Esophagus squamous epithelium (tissue), 5 donors: ENCODE results near the gene GNAT3. TPM values are rescaled to one million over a fixed set of nuclear protein-coding genes. Genes with fewer than 3 reads are reported as not detected.

Source experiments
- DNase-seq: peaks from one replicate; lab custom pipeline; 2025; lab: John Stamatoyannopoulos, UW
- H3K27ac ChIP-seq, 4 donors: fragments of 200-600 bp; sonication (generic); one replicate each; pipeline ENCODE4 v1.5.1; 2016 to 2019; ENCODE audit warnings: mild to moderate bottlenecking in 1 of 4
- H3K27me3 ChIP-seq, 4 donors: fragments of 200-600 bp; sonication (generic); 1 replicate in 3 of 4; 2 replicates in 1 of 4; pipeline versions ENCODE4 v1.5.1 to v1.6.0; 2017 to 2021; ENCODE audit warnings: antibody characterized with exemption in 1 of 4
- H3K36me3 ChIP-seq, 3 donors: fragments of 200-600 bp; sonication (generic); one replicate each; pipeline ENCODE4 v1.5.1; 2016 to 2019
- H3K4me1 ChIP-seq, 3 donors: fragments of 200-600 bp; sonication (generic); one replicate each; pipeline ENCODE4 v1.5.1; 2017 to 2019
- H3K4me3 ChIP-seq, 4 donors: fragments of 200-600 bp; sonication (generic); 1 replicate in 3 of 4; 2 replicates in 1 of 4; pipeline ENCODE4 v1.5.1; 2016 to 2019; ENCODE audit warnings: mild to moderate bottlenecking in 2 of 4, moderate library complexity in 1 of 4
- H3K9me3 ChIP-seq, 3 donors: fragments of 200-600 bp; sonication (generic); one replicate each; pipeline ENCODE4 v1.5.1; 2016 to 2019
- POLR2A ChIP-seq, 4 donors: fragments of 450-650 bp; IDR thresholded peaks; one replicate each; pipeline ENCODE4 v1.6.1; 2017; ENCODE audit warnings: antibody characterized with exemption in 4 of 4, mild to moderate bottlenecking in 4 of 4, moderate library complexity in 3 of 4
- WGBS, 2 donors: methylation state at CpG; one replicate each; pipeline ENCODE4 v1.1.5; 2018; 5-methylcytosine and 5-hydroxymethylcytosine counted together
- intact Hi-C: fragments of 100-400 bp; cut with DNase I; formaldehyde crosslinking; loops from one replicate; pipeline ENCODE4 v1.15.0; 2022
- total RNA-seq, 4 donors: library from RNA; depleted of rRNA; stranded (reverse); fragments of >200 nt; gene quantifications; one replicate each; pipeline ENCODE4 v1.1.0, GENCODE V29; 2016
- TF ChIP-seq, protein P1 (sequence below), 6 experiments: fragments of 450-650 bp in 4 of 6; fragments of 200-600 bp in 2 of 6; sonication (generic) in 2 of 6; IDR thresholded peaks; one replicate each; pipeline ENCODE4 v1.5.1; 2016 to 2019; ENCODE audit warnings: antibody characterized with exemption in 6 of 6, mild to moderate bottlenecking in 4 of 6, moderate library complexity in 4 of 6
- donor health status: DM: yes; HTN: yes; CAD: no.

Gene GNAT3
- total RNA-seq, 4 donors from 2014 or later, result not detected

DNA sequence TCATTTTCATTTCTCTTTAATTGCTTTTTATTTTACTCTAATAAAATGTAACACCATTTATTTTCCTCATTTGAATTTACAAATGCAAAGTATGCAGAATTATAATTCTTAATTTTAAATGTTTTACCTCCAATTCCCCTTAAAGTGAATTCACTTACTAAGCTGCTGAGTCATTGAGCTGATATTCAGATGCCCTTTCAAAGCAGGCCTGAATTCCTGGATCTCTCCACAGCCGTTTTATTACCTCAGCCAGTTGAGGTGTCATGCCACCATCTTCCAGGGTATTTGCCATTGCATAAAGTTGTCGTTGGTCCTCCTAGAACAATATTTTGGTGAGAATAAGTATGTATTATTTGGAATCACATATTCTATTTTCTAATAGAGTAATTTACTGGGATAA is 33.2 kb downstream of the GNAT3 start:
- no peaks in the 10 kb centered on the region for H3K36me3 ChIP-seq
- H3K27ac ChIP-seq, result no peak overlapping the region
- no peaks in the 10 kb centered on the region for H3K9me3 ChIP-seq
- WGBS, 2 donors, result 47 to 49% methylated on average over 2 of the region's 2 CpGs
- DNase-seq, result no peak
- no peak overlapping the region for H3K4me3 ChIP-seq
- H3K27me3 ChIP-seq, result no peaks in the 10 kb centered on the region
- no peak for TF ChIP-seq POLR2A (IDR thresholded peaks at IDR 0.05)
- TF ChIP-seq, protein P1, sequence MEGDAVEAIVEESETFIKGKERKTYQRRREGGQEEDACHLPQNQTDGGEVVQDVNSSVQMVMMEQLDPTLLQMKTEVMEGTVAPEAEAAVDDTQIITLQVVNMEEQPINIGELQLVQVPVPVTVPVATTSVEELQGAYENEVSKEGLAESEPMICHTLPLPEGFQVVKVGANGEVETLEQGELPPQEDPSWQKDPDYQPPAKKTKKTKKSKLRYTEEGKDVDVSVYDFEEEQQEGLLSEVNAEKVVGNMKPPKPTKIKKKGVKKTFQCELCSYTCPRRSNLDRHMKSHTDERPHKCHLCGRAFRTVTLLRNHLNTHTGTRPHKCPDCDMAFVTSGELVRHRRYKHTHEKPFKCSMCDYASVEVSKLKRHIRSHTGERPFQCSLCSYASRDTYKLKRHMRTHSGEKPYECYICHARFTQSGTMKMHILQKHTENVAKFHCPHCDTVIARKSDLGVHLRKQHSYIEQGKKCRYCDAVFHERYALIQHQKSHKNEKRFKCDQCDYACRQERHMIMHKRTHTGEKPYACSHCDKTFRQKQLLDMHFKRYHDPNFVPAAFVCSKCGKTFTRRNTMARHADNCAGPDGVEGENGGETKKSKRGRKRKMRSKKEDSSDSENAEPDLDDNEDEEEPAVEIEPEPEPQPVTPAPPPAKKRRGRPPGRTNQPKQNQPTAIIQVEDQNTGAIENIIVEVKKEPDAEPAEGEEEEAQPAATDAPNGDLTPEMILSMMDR (IDR thresholded peaks at IDR 0.05), result no peak
- intact Hi-C loops, result no loop called here
- peaks cover 0 to 13% (median 6%) of the 10 kb centered on the region in 3 donors for H3K4me1 ChIP-seq

DNA sequence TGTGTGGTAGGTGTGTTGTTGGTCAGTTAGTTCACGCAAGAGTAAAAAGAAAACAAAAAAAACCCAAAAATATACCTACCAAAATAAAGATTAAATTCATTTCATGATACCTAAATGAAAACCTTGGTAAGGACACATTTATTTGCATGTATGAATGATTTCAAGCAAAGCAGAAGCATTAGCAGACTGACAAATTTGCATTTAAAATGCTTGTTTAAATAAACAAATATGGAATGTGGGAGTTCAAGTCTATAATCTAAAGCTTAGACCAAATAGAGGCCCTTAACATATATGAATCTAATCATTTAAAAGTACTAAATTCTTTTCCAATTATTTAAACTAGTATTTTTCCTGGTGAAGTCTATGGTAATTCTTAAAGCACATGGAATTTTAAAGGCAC is 35.8 kb downstream of the GNAT3 start:
- WGBS, 2 donors, result 83 to 92% methylated on average over 1 of the region's 1 CpG
- Histone ChIP-seq H3K9me3 (no peaks in the 10 kb centered on the region), H3K27ac (no peak overlapping the region), H3K27me3 (no peaks in the 10 kb centered on the region), H3K36me3 (no peaks in the 10 kb centered on the region), H3K4me1 (peaks cover 0 to under 1% (median under 1%) of the 10 kb centered on the region in 3 donors), H3K4me3 (no peak overlapping the region)
- intact Hi-C loops, result no loop called here
- no peak for DNase-seq
- TF ChIP-seq, protein P1 (IDR thresholded peaks at IDR 0.05), result no peak
- TF ChIP-seq POLR2A (IDR thresholded peaks at IDR 0.05), result no peak

DNA sequence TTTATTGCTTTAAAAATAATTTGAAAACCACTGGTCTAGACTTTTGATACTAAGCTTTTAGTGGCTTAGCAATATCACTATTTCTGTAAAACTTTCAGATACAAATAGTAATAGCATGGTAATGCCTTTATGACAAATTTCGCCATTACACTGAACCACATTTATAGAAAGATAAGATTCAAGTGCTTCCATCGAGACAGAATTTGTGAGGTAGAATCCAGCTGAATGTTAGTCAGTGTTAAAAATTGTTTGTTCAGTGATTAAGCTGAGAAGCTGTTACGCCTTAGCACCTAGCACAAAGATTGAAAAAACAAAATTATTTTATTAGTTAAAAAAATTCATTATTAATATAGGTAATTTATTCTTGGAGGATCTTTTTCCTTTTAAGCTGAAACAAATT is 36.5 kb downstream of the GNAT3 start:
- no peak overlapping the region for H3K27ac ChIP-seq
- 69 to 86% methylated on average over 3 of the region's 3 CpGs for WGBS, 2 donors
- H3K36me3 ChIP-seq, result no peaks in the 10 kb centered on the region
- intact Hi-C loops, result no loop called here
- H3K9me3 ChIP-seq, result no peaks in the 10 kb centered on the region
- H3K4me3 ChIP-seq, result no peak overlapping the region
- H3K27me3 ChIP-seq, result no peaks in the 10 kb centered on the region
- TF ChIP-seq, protein P1 (IDR thresholded peaks at IDR 0.05), result no peak
- no peak for DNase-seq
- no peaks in the 10 kb centered on the region for H3K4me1 ChIP-seq

DNA sequence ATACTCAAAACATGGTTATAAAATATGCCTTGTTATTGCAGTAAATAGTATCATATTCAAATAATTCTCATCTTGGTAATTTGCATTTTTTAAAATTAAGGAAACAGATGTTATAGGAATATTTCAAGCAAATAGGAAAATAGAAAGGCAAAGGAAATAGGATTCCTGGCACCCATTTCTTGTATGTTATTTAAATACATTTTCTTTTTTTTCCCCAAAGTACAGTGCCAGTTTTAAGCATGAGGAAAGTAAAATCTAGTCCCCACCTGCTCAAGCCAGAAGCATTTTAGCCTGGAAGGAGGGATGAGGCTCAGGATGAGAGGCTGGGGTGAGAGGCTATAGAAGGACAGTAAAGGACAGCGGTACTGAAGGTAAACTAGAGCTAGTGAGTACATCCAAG is 38.1 kb downstream of the GNAT3 start:
- WGBS, 2 donors, result 100% methylated on average over 1 of the region's 1 CpG
- no peak overlapping the region for H3K27ac ChIP-seq
- intact Hi-C loops, result no loop called here
- H3K27me3 ChIP-seq, result no peaks in the 10 kb centered on the region
- no peak for DNase-seq
- no peaks in the 10 kb centered on the region for H3K9me3 ChIP-seq
- TF ChIP-seq, protein P1 (IDR thresholded peaks at IDR 0.05), result no peak
- TF ChIP-seq POLR2A (IDR thresholded peaks at IDR 0.05), result no peak
- no peaks in the 10 kb centered on the region for H3K4me1 ChIP-seq
- H3K4me3 ChIP-seq, result no peak overlapping the region
- no peaks in the 10 kb centered on the region for H3K36me3 ChIP-seq

DNA sequence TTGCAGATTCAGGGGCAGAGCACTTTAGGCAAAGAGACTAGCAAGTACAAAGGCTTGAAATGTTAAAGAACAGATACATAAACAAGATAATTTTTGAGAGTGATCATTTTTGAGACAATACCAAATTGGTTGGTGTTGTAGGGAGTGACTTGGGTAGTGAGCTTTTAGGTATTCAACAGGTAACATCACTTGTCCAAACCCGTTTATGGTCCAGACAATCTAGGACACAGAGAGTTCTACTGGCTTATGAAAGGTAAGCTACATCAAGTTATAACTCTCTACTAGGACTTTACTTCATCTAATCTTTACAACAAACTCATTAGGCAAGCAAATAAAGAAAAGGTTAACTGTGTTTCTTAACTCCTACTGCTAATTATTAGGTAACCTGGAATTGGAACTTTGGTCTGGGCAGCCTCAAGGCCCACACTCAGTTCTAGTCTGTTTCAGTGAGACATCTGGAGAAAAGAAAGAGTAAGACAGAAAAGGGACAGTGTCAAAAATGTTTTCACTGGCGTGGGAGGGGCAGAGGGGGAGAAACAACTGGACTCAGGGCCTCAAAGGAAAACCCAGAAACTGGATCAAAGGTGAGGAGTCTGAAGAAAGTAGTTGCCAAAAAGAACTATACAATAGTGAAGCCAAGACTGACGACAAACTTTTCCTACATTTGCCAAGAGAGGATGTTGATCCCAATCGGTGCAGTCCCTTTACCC is 39.2 kb downstream of the GNAT3 start:
- TF ChIP-seq POLR2A (IDR thresholded peaks at IDR 0.05), result no peak
- TF ChIP-seq, protein P1 (IDR thresholded peaks at IDR 0.05), result no peak
- Histone ChIP-seq H3K9me3 (no peaks in the 10 kb centered on the region), H3K4me1 (no peaks in the 10 kb centered on the region), H3K36me3 (no peaks in the 10 kb centered on the region), H3K27ac (no peak overlapping the region), H3K27me3 (no peaks in the 10 kb centered on the region), H3K4me3 (no peak overlapping the region)
- 51% methylated on average over 4 of the region's 4 CpGs for WGBS, 2 donors
- intact Hi-C loops, result no loop called here
- DNase-seq, result no peak
